Ishikawa (cell line): ENCODE results near the gene FRMD4B.

Experiments
- CEBPB ChIP-seq: IDR thresholded peaks from 2 replicates; pipeline ENCODE4 v1.6.1; 2012
- CREB1 ChIP-seq: IDR thresholded peaks from 2 replicates; pipeline ENCODE4 v1.6.1; 2012; ENCODE audit warnings: low read depth
- EGR1 ChIP-seq: IDR thresholded peaks from 2 replicates; pipeline ENCODE4 v1.6.1; 2012
- EP300 ChIP-seq: IDR thresholded peaks from 2 replicates; pipeline ENCODE4 v1.6.1; 2012; ENCODE audit warnings: borderline replicate concordance
- FOXM1 ChIP-seq: IDR thresholded peaks from 2 replicates; pipeline ENCODE4 v1.6.1; 2012; ENCODE audit warnings: low read depth, borderline replicate concordance
- NFIC ChIP-seq: IDR thresholded peaks from 2 replicates; pipeline ENCODE4 v1.6.1; 2012
- TAF1 ChIP-seq: IDR thresholded peaks from 2 replicates; pipeline ENCODE4 v1.6.1; 2012; ENCODE audit warnings: low read depth, mild to moderate bottlenecking
- TCF12 ChIP-seq: IDR thresholded peaks from 2 replicates; pipeline ENCODE4 v1.6.1; 2012; ENCODE audit warnings: low read depth
- TEAD4 ChIP-seq: IDR thresholded peaks from 2 replicates; pipeline ENCODE4 v1.6.1; 2012
- YY1 ChIP-seq: IDR thresholded peaks from 2 replicates; pipeline ENCODE4 v1.6.1; 2012; ENCODE audit warnings: low read depth
- ZBTB7A ChIP-seq: IDR thresholded peaks from 2 replicates; pipeline ENCODE4 v1.6.1; 2012; ENCODE audit warnings: low read depth
- TF ChIP-seq, protein P1 (sequence below): IDR thresholded peaks from 2 replicates; pipeline ENCODE4 v1.6.1; 2012
- TF ChIP-seq, protein P2 (sequence below): IDR thresholded peaks from 2 replicates; pipeline ENCODE4 v1.6.1; 2012; ENCODE audit warnings: low read depth, mild to moderate bottlenecking

DNA sequence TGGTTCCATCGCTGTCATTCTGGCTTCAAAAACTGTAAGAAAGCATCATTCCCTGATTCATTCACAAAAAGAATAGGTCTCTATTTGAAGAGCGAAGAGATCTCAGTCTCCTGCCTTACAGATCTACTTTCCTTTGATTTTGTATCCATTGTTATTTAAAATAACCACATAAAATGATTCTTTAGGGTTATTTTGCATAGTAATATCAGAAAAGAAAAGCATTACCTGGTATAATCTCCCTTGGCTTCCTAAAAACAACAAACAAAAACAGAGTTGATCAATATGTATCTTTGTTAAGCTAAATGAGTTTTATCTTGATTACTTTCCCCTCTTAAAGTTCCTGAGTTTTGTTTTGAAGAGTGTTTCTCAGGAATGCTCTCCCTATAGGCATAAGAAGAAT, 136.9 kb downstream of the FRMD4B start:
- TF ChIP-seq TAF1, result no peak
- no peak for TF ChIP-seq EGR1
- no peak for TF ChIP-seq CEBPB
- TF ChIP-seq EP300, result no peak
- TF ChIP-seq, protein P1, sequence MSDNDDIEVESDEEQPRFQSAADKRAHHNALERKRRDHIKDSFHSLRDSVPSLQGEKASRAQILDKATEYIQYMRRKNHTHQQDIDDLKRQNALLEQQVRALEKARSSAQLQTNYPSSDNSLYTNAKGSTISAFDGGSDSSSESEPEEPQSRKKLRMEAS, result no peak
- TF ChIP-seq, protein P2, sequence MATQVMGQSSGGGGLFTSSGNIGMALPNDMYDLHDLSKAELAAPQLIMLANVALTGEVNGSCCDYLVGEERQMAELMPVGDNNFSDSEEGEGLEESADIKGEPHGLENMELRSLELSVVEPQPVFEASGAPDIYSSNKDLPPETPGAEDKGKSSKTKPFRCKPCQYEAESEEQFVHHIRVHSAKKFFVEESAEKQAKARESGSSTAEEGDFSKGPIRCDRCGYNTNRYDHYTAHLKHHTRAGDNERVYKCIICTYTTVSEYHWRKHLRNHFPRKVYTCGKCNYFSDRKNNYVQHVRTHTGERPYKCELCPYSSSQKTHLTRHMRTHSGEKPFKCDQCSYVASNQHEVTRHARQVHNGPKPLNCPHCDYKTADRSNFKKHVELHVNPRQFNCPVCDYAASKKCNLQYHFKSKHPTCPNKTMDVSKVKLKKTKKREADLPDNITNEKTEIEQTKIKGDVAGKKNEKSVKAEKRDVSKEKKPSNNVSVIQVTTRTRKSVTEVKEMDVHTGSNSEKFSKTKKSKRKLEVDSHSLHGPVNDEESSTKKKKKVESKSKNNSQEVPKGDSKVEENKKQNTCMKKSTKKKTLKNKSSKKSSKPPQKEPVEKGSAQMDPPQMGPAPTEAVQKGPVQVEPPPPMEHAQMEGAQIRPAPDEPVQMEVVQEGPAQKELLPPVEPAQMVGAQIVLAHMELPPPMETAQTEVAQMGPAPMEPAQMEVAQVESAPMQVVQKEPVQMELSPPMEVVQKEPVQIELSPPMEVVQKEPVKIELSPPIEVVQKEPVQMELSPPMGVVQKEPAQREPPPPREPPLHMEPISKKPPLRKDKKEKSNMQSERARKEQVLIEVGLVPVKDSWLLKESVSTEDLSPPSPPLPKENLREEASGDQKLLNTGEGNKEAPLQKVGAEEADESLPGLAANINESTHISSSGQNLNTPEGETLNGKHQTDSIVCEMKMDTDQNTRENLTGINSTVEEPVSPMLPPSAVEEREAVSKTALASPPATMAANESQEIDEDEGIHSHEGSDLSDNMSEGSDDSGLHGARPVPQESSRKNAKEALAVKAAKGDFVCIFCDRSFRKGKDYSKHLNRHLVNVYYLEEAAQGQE, result no peak
- TF ChIP-seq ZBTB7A, result no peak
- no peak for TF ChIP-seq TCF12
- no peak for TF ChIP-seq CREB1
- no peak for TF ChIP-seq NFIC
- TF ChIP-seq TEAD4, result no peak
- no peak for TF ChIP-seq YY1
- TF ChIP-seq FOXM1, result no peak
